ENCODE data around the gene SPSB3.

SPSB3 gene

DNA sequence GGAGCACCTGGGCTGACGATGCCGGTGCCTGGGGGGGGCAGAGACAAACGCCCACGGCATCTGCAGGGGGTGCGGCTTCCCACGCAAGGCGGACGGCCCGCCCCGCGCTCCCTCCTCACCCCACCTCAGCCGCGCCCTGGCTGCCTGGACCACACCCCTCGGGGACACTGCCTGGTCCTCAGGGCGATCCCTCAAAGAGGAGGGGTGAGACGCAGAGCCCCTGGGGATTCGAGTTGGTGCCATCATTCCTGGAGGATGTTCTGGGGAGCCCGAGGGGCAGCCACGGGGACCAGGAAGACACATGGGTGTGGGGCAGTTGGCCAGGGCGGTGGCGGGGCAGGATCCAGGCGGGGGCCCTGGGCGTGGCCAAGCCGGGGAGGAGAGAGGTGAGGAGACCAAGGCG, 7.3 kb upstream of the SPSB3 start:
- no peak for DNase-seq (ENCODE audit: low read depth in 1 of 2, low spot score in 1 of 2)

- no peak for DNase-seq (ENCODE audit: low read depth in 1 of 2, low spot score in 1 of 2)
Observed at GRCh38 chr16:1788708-1789100, 6.3 kb upstream of the SPSB3 start.

DNA sequence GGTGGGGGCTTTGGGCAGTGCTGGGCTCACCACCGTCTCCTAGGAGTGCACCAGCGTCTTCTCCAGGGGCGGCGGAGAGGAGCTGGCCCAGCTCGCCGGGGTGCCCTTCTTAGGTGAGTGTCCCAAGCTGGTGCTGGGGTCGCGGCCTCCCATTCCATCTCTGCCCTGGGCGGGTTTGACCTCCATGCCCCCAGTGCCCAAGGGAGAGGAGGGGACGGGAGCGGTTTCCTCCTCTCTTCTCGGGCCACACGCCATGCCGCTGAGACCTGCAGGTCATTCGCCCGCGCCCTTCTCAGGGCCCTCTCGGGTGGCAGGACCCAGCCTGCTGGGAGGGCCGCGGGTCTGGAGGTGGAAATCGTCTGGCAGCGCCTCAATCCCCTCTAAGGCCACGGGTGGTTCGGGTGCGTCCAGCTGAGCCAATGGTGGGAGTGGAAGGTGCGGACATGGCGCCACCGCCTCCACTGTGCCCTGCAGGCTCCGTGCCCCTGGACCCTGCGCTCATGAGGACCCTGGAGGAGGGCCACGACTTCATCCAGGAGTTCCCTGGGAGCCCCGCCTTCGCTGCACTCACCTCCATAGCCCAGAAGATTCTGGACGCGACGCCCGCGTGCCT, 5.8 kb upstream of the SPSB3 start:
- no peak for DNase-seq (ENCODE audit: low read depth in 1 of 2, low spot score in 1 of 2)

GRCh38 chr16:1787322-1788094, 5.1 kb upstream of the SPSB3 start:
- no peak for DNase-seq (ENCODE audit: low read depth in 1 of 2, low spot score in 1 of 2)

- no peak for DNase-seq (ENCODE audit: low read depth in 1 of 2, low spot score in 1 of 2)
Observed at GRCh38 chr16:1787056-1787321, 4.6 kb upstream of the SPSB3 start.

DNA sequence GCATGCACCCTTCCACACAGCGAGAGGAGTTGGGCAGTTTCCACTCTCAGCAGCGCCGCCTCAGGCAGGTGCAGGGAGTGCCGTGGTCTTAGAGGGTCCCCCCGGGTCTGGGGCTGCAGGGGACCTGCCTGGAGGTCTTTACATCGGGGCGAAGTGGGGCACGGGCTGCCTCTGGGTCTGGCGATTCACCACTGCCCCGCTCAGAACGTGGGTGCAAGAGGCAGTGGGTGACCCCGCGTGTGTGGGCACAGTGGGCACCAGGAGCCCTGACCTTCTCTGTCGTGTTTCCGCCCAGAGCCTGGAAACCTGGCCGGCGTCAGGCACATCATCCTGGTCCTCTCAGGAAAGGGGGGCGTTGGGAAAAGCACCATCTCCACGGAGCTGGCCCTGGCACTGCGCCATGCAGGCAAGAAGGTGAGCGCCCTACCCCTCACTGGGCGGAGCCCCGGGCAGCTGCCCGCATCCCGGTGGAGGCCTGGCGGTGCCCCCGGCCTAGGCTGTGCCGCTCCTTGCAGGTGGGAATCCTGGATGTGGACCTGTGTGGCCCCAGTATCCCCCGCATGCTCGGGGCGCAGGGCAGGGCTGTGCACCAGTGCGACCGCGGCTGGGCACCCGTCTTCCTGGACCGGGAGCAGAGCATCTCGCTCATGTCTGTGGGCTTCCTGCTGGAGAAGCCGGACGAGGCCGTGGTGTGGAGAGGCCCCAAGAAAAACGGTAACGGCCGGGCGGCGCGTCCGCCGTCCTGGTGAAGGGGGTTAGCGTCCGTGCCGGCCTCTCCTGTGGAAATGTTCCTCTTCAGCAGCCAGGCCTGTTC, 4.1 kb upstream of the SPSB3 start:
- DNase-seq (ENCODE audit: low read depth in 1 of 2, low spot score in 1 of 2), result no peak

DNA sequence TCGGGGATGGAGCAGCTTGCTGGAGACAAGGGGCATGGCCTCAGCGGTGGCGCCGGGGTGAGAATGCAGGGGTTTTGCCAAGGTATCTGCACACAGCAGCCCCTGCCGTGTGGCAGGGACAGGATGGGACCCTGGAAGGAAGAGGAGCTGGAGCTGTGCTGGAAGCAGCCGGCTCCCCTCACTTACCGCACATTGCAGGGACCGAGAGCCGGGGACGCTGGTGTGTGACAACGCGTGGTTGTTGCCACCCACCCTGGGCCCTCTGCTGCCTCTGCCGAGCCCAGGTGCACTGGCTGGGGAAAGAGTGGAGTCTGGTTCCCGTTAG, 3.4 kb upstream of the SPSB3 start:
- DNase-seq (ENCODE audit: low read depth in 1 of 2, low spot score in 1 of 2), result no peak

- no peak for DNase-seq (ENCODE audit: low read depth in 1 of 2, low spot score in 1 of 2)
Observed at GRCh38 chr16:1784977-1785845, 2.8 kb upstream of the SPSB3 start.

DNA sequence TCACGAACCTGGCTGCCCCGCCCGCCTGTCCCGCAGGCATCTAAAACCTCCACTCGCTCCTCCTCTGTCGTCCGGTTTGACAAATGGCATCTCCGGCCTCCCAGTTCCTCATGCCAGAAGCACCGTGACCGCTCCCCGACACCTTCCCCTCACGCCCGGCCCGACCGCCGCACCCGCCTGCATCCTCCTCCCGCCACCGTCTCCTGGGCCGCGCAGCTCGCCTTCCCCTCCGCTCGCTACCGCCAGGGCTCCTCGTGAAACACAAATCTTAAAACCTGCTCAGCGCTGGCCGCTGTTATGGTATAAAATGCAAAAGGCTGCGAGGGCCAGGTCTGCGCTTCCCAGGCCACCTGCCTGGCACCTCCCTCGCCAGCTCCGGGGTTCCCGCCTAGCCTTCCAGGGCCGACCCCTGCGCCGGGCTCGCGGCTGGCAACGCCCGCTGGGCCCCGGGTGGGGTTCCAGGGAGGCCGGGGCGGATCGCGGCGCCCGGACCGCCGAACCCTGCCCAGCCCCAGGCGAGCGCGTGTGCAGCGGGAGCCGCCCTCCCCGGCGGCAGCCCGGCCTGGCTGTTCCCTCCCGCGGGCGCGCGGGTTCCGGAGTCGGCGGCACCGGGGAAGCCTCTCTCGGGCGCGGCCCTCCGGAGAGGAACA, 488 bp downstream of the SPSB3 start:
- no peak for DNase-seq (ENCODE audit: low read depth in 1 of 2, low spot score in 1 of 2)

DNA sequence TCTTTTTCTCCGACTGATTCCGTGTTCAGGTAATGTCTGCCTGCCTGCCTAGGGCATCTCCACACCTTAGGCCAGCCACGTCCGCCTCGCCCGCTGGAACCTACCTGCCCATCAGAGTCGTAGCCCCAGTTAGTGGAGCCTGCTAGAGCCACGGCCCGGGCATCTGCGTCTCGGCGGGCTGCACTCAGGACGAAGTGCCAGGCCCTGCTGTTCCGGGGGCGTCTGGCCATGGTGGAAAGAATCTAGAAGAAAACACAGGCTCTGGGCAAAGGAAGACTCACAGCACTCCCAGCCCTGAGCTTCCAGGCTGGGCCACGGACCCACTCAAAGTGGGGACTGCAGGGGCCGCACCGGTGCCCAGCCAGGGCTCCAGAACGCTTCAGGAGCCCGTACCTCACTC, 1.1 kb downstream of the SPSB3 start:
- no peak for DNase-seq (ENCODE audit: low read depth in 1 of 2, low spot score in 1 of 2)

DNA sequence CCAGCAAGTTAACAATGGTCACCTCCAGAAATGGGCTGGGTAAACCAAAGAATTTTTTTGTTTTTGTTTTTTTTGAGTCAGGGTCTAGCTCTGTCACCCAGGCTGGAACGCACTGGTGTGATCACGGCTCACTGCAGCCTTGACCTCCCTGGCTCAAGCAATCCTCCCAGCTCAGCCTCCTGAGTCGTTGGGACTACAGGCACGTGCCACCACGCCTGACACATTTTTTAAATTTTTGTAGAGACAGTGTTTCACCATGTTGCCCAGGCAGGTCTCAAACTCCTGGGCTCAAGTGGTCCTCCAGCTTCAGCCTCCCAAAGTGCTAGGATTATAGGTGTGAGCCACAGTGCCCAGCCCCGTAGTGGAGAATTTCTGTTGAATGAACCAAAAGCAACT, 1.7 kb downstream of the SPSB3 start:
- no peak for DNase-seq (ENCODE audit: low read depth in 1 of 2, low spot score in 1 of 2)

DNA sequence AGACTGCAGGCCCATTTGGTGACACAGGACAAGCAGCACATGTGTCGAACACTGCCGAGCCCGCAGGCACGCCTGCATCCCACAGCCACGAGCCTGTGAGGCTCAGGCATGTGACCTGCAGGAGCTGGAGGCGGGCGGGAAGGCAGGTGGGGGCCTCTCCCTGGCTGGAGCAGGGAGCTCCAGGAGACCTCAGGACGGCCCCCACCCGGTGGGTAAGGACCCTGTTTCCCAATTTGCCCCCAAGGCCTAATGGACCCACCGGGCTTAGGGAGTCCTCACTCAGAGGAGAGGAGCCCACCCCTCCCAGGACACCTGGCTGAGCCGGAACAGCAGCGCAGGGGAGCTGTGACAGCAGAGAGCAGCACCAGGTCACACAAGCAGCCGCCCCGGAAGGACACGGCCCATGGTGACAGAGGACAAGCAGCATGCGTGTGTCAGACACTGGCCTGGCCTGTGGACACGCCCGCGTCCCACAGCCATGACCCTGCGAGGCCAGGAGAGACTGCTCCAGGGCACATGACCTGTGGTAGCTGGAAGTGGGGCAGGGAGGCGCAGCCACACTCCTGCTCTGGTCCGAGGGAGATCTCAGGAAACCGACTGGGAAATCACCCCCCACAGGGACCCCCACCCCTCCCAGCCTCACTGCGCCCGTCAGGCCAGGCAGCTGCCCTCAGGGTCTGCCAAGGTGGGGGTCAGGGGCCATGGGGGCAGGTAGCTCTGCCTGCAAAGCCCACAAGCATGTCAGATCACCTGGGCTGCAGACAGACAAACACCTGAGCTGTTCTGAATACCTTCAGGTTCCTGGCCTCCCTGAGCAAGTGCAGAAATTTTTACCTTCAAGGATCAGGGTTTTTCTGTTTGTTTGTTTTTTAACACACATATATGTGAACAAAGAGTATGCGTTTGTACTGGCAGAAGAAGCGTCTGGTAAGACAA, 2.4 kb downstream of the SPSB3 start:
- DNase-seq (ENCODE audit: low read depth in 1 of 2, low spot score in 1 of 2), result no peak

DNA sequence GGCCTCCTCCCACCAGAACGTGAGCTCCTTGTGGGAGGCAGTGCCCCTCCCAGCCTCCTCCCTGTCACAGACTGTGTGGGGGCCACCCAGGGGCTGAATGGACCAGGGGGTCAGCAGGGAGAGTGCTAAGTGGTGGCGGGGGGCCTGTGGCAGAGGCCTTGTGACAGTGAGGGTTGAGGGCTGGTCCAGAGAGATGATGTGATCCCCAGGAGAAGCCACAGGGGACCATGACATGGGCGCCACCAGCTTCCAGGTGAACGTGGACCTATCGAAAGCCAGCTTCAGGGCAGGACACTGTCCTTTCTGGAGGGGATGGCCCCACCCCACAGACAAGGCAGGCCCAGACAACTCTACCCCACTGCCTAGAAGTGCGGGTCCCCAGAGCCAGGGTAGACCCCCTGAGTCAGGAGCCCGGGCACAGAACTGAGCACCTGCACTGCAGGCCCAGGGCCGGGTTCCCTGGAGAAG, 3.1 kb downstream of the SPSB3 start:
- DNase-seq (ENCODE audit: low read depth in 1 of 2, low spot score in 1 of 2), result no peak

DNA sequence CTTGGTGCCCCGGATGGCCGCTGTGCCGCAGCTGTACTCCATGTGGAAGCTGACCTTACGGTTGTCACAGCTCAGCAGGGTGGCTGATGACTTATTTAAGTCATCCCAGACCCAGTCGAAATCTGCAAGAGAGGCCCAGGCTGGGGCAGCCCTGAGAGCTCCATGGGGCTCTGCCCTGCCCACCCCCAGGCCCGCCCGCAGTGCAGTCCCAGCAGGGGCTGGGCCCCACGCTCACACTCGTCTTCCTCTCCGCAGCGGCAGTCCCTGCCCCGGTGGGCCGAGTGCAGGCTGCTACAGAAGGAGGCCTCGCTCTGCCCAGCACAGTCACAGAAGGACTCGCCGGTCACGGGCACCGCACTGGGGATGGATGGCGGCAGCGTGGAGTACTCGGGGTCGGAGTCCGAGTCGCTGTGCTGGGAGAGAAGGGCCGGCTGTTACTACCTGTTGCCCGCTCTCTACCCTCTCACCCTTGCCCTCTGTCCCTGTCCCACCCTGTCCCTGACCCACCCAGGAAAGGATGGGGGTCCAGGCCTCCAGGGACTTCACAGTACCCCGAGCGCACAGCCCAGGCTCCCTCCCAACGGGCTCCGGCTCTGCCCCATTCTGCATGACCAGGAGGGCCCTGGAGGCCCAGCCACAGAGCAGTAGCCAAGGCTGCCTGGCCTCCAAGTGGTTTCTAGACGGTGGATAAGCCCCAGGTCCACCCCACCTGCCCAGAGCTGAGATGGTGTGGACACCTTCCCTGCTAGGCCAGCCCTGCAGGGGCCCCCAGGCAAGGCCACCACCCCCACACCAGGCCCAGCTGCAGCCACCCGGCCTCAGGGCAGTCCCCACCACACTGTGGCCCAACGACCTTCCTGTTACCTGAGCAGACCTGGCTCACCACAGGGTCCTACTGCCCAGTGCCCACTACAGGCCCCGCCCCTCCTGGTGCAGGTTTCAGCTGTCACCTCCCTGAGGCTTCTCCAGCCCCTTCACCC, 3.9 kb downstream of the SPSB3 start:
- DNase-seq (ENCODE audit: low read depth in 1 of 2, low spot score in 1 of 2), result no peak

DNA sequence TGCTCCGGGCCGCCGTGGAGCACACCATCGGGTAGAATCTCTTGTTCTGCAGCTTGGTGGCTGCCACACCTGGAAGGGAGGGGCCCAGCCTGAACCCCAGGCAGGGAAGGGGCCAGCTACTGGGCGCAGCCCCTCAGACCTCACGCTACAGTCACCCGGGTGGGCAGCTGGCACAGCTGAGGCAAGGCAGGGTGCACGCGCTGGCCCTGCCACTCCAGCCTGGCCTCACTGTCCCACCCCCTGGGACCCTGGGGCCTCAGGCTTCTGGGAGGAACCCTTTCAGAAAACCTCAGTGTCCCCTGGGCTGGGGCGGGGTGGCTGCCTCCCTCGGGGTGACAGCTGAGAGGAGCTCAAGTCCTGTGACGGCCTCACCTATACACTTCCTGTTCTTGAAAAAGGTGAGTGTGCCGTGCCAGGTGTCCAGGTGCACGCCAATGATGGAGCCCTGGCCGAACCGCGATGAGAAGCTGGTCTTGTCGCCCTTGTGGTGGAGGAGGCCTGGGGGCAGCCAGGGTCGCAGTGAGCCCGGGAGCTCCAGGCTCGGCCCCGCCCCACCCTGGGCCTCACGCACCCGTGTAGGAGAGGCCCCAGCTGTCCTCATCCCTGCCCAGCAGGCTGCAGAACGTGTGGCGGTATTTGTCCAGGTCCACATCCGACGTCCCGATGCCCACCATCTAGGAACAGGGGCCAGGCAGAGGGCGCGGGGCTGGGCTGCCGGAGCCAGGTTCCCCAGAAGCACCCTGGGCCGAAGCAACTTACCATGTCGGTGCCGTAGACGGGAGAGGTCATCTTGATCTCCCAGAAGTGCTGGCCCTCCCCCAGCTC, 4.8 kb downstream of the SPSB3 start:
- no peak for DNase-seq (ENCODE audit: low read depth in 1 of 2, low spot score in 1 of 2)

DNA sequence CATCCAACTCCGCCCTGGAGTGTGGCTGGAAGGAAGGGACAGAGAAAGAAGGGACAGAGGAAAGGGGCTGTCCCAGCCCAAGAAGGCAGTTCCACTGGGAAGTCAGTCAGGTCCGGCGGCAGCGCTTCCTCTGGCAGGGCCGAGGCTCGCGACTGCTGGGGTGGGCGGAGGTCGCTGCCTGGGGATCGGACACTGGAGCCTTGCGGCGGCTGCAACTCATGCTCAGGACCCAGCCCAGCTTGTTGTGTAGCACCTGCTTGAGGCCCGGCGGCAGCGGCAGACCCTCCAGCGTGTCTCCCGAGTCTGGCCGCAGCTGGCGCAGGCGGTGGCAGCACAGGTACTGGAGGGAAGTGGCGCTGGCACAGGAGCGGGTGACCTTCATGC, 5.4 kb downstream of the SPSB3 start:
- no peak for DNase-seq (ENCODE audit: low read depth in 1 of 2, low spot score in 1 of 2)

GRCh38 chr16:1776672-1776955, 5.8 kb downstream of the SPSB3 start:
- no peak for DNase-seq (ENCODE audit: low read depth in 1 of 2, low spot score in 1 of 2)

All from activated CD4-positive, alpha-beta T cell treated with anti-CD3 and anti-CD28 coated beads, Interleukin-2, amount 50 U/mL, for 24 hours (primary cell).